ENCODE data around the gene GMEB2.

DNA sequence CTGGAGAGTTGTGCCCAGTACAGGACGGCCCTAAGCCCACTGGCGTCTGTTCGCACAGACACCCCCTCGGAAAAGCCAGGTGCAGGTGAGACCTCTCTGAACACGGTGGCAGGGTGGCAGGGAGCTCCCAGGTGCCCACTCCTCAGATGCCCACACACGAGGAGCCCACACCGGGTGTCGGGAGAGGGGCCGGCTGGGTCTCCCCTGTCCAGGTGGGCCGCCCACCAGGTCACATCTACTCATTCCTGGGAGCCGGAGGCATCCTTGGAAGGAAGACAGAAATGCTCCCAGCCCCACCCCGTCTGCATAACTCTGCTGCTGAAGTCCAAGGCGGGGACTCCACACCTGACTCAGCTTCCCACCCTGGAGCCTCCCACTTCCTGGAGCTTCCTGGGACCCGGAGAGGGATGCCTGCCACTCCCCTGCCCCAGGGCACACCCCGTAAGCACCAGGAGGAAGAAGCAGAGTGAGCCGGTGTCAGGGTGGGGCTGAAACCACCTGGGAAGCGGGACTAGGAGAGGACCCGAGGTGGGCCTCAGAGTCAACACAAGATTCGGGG lies 81.9 kb downstream of the GMEB2 start:
- TF ChIP-seq, protein P1, sequence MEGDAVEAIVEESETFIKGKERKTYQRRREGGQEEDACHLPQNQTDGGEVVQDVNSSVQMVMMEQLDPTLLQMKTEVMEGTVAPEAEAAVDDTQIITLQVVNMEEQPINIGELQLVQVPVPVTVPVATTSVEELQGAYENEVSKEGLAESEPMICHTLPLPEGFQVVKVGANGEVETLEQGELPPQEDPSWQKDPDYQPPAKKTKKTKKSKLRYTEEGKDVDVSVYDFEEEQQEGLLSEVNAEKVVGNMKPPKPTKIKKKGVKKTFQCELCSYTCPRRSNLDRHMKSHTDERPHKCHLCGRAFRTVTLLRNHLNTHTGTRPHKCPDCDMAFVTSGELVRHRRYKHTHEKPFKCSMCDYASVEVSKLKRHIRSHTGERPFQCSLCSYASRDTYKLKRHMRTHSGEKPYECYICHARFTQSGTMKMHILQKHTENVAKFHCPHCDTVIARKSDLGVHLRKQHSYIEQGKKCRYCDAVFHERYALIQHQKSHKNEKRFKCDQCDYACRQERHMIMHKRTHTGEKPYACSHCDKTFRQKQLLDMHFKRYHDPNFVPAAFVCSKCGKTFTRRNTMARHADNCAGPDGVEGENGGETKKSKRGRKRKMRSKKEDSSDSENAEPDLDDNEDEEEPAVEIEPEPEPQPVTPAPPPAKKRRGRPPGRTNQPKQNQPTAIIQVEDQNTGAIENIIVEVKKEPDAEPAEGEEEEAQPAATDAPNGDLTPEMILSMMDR (IDR thresholded peaks at IDR 0.05): no peak
- TF ChIP-seq POLR2A (IDR thresholded peaks at IDR 0.05): no peak
